Measurements from ENCODE around the gene DNAL1. TPM values are rescaled to one million over a fixed set of nuclear protein-coding genes. Genes with fewer than 3 reads are reported as not detected.

DNAL1 gene
- total and polyA plus RNA-seq, 8 donors: 14.6 to 19.5 (median 17.0) TPM

- Histone ChIP-seq H3K27ac (peak overlapping the region; percentile 33 to 76), H3K27me3 (no peaks in the 10 kb centered on the region), H3K9me3 (no peaks in the 10 kb centered on the region), H3K4me1 (peaks cover 12 to 47% of the 10 kb centered on the region in 2 donors), H3K4me3 (no peak overlapping the region), H3K36me3 (peaks cover 0 to 87% of the 10 kb centered on the region in 2 donors)
- no peak for TF ChIP-seq CTCF (IDR thresholded peaks at IDR 0.05)
- DNase-seq (no peak), ATAC-seq (no peak)
- intact Hi-C loops (cut with DNase I): loop anchor here in 1 of 2 donors (5.0 kb wide), 1 partner anchor 98 kb away; no protein-coding TSS in a partner anchor
These were observed 84.9 kb downstream of the DNAL1 start for GRCh38 chr14:73729556-73730265.

GRCh38 chr14:73731111-73731510 lies 86.3 kb downstream of the DNAL1 start:
- peak overlapping the region in 1 of 2 donors; percentile 13 for H3K27ac ChIP-seq
- H3K36me3 ChIP-seq: peaks cover 0 to 84% of the 10 kb centered on the region in 2 donors
- peaks cover 0 to 33% of the 10 kb centered on the region in 2 donors for H3K4me1 ChIP-seq
- no peak overlapping the region for H3K4me3 ChIP-seq
- intact Hi-C loops (cut with DNase I): no loop called here
- H3K27me3 ChIP-seq: no peaks in the 10 kb centered on the region
- ATAC-seq (peak; percentile 13), DNase-seq (peak in 1 of 4 donors; percentile 15)
- H3K9me3 ChIP-seq: no peaks in the 10 kb centered on the region
- TF ChIP-seq CTCF (IDR thresholded peaks at IDR 0.05): no peak

GRCh38 chr14:73732006-73732405 lies 87.2 kb downstream of the DNAL1 start:
- Histone ChIP-seq H3K9me3 (no peaks in the 10 kb centered on the region), H3K4me3 (no peak overlapping the region), H3K27ac (no peak overlapping the region), H3K36me3 (peaks cover 0 to 84% of the 10 kb centered on the region in 2 donors), H3K27me3 (no peaks in the 10 kb centered on the region), H3K4me1 (peaks cover 0 to 24% of the 10 kb centered on the region in 2 donors)
- no peak for ATAC-seq
- no peak for TF ChIP-seq CTCF (IDR thresholded peaks at IDR 0.05)
- no peak for DNase-seq
- intact Hi-C loops (cut with DNase I): no loop called here

- TF ChIP-seq CTCF (IDR thresholded peaks at IDR 0.05): no peak
- intact Hi-C loops (cut with DNase I): no loop called here
- Histone ChIP-seq H3K36me3 (peaks cover 0 to 72% of the 10 kb centered on the region in 2 donors), H3K4me1 (peaks cover 27 to 32% of the 10 kb centered on the region in 2 donors), H3K4me3 (no peak overlapping the region), H3K27ac (peak overlapping the region in 1 of 2 donors; percentile 23), H3K27me3 (no peaks in the 10 kb centered on the region), H3K9me3 (no peaks in the 10 kb centered on the region)
- DNase-seq: no peak
- no peak for ATAC-seq
These were observed 92.1 kb downstream of the DNAL1 start for GRCh38 chr14:73736842-73737241.

GRCh38 chr14:73738518-73739173 lies 93.9 kb downstream of the DNAL1 start:
- Histone ChIP-seq H3K27ac (peak overlapping the region in 1 of 2 donors; percentile 82), H3K4me1 (peaks cover 44 to 50% of the 10 kb centered on the region in 2 donors), H3K9me3 (no peaks in the 10 kb centered on the region), H3K27me3 (no peaks in the 10 kb centered on the region), H3K36me3 (peaks cover 0 to 58% of the 10 kb centered on the region in 2 donors), H3K4me3 (no peak overlapping the region)
- intact Hi-C loops (cut with DNase I): no loop called here
- DNase-seq (no peak), ATAC-seq (no peak)
- TF ChIP-seq CTCF (IDR thresholded peaks at IDR 0.05): no peak
